ENCODE results near the gene LRRC73.

DNA sequence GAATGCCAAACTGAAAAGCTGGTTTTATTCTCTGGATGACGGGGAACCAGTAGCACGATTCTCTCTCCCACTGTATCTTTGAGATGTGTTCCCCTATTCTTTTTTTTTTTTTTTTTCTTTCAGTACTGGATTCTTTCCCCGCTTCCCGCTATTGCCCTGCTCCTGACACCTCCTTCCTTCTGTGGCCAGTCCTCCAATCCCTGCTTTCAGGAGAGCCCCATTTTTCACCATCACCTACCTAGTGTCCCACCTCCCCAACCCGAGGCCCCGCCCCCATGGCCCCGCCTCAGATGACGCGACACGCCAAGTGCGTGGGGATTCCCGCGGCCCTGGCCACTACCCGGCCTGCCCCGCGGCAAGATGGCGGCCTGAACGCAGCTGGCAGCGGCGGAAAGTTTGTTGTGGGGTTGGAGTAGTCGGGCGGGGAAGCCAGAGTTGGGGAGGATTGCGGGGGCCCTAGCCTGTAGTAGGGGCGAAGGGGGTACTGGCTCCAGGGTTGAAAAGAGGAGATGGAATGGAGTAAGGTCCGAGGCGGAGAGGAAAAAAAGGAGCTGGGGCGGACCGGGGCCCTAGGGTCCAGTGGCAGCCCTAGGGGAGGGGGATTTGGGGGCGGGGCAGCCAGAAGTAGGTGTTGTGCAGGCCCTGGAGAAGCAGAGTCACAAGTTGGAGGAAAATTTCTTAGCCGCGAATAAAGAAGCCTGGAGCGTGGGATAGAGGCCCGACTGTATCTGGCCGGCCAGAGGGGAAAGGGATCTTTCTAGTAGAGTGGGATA, 32.7 kb downstream of the LRRC73 start, which contains the start of gene TJAP1:
- TF ChIP-seq POLR2A (IDR thresholded peaks at IDR 0.05) (no peak), CTCF (IDR thresholded peaks at IDR 0.05) (no peak)
